ENCODE data around the gene SLC4A3. TPM values are rescaled to one million over a fixed set of nuclear protein-coding genes. Genes with fewer than 3 reads are reported as not detected.
"Not testable (repeated sequence)": the region's sequence is repeated elsewhere in the genome, so short reads cannot be mapped to it uniquely, and the experiment has no call there.

The SLC4A3 gene
- total RNA-seq, 1 donor from 2014 or later: not detected

GRCh38 chr2:219680958-219681693 is 53.7 kb downstream of the SLC4A3 start:
- ChIA-PET CTCF (no interaction called here), POLR2A (no interaction called here)
- Mint-ChIP-seq H3K4me3 (no peak overlapping the region), H3K27me3 (peaks cover 14% of the 10 kb centered on the region), H3K9me3 (peaks cover 3% of the 10 kb centered on the region), H3K27ac (no peak overlapping the region), H3K4me1 (peaks cover 14% of the 10 kb centered on the region), H3K36me3 (ENCODE audit: low read depth) (no peaks in the 10 kb centered on the region)
- DNase-seq: no peak
- no peak for TF ChIP-seq CTCF (IDR thresholded peaks at IDR 0.05)
- intact Hi-C loops (cut with micrococcal nuclease): no loop called here
- no peak for ATAC-seq (ENCODE audit: low read depth)

GRCh38 chr2:219681694-219682300 is 54.4 kb downstream of the SLC4A3 start:
- ATAC-seq (ENCODE audit: low read depth) (no peak), DNase-seq (no peak)
- H3K9me3 Mint-ChIP-seq: peaks cover 3% of the 10 kb centered on the region
- no peak overlapping the region for H3K27ac Mint-ChIP-seq
- peaks cover 14% of the 10 kb centered on the region for H3K4me1 Mint-ChIP-seq
- TF ChIP-seq CTCF (IDR thresholded peaks at IDR 0.05): no peak
- H3K4me3 Mint-ChIP-seq: no peak overlapping the region
- H3K36me3 Mint-ChIP-seq (ENCODE audit: low read depth): no peaks in the 10 kb centered on the region
- intact Hi-C loops (cut with micrococcal nuclease): no loop called here
- CTCF ChIA-PET: no interaction called here
- POLR2A ChIA-PET: no interaction called here
- H3K27me3 Mint-ChIP-seq: peaks cover 12% of the 10 kb centered on the region

- H3K27ac Mint-ChIP-seq; ATAC-seq (ENCODE audit: low read depth); intact Hi-C loops (cut with micrococcal nuclease); H3K9me3 Mint-ChIP-seq; DNase-seq; H3K36me3 Mint-ChIP-seq (ENCODE audit: low read depth); CTCF ChIA-PET; H3K4me3 Mint-ChIP-seq: not testable (repeated sequence)
- Mint-ChIP-seq H3K27me3 (peaks cover 22% of the 10 kb centered on the region), H3K4me1 (peaks cover 14% of the 10 kb centered on the region)
- POLR2A ChIA-PET: interaction anchor here (0.5 kb wide), 1 partner anchor 296 kb away, joined by 4 read pairs; the partner anchor contains the start of gene DNPEP
These were observed 56.0 kb downstream of the SLC4A3 start for GRCh38 chr2:219683474-219683873.

GRCh38 chr2:219684721-219685689 is 57.6 kb downstream of the SLC4A3 start:
- H3K9me3 Mint-ChIP-seq: peaks cover 3% of the 10 kb centered on the region
- peaks cover 14% of the 10 kb centered on the region for H3K4me1 Mint-ChIP-seq
- ChIA-PET POLR2A (interaction anchor here (0.6 to 1.2 kb wide), 3 partner anchors 141 to 275 kb away, joined by 3 to 4 read pairs (median 3); partner anchors contain the start of genes CHPF and TMEM198), CTCF (no interaction called here)
- peak; percentile 29 for DNase-seq
- H3K4me3 Mint-ChIP-seq: peak overlapping the region; percentile 80
- no peak overlapping the region for H3K27ac Mint-ChIP-seq
- no peaks in the 10 kb centered on the region for H3K36me3 Mint-ChIP-seq (ENCODE audit: low read depth)
- H3K27me3 Mint-ChIP-seq: peaks cover 20% of the 10 kb centered on the region
- intact Hi-C loops (cut with micrococcal nuclease): loop anchor here (1.0 to 2.0 kb wide), 2 partner anchors 42 to 142 kb away; partner anchors contain the start of gene CHPF
- peak; percentile 98 for ATAC-seq (ENCODE audit: low read depth)
- TF ChIP-seq CTCF (IDR thresholded peaks at IDR 0.05): no peak

GRCh38 chr2:219687272-219687671 is 59.8 kb downstream of the SLC4A3 start:
- ATAC-seq (ENCODE audit: low read depth) (no peak), DNase-seq (no peak)
- Mint-ChIP-seq H3K27ac (no peak overlapping the region), H3K27me3 (peaks cover 28% of the 10 kb centered on the region), H3K4me3 (no peak overlapping the region), H3K9me3 (peaks cover 3% of the 10 kb centered on the region), H3K4me1 (peaks cover 14% of the 10 kb centered on the region), H3K36me3 (ENCODE audit: low read depth) (no peaks in the 10 kb centered on the region)
- no peak for TF ChIP-seq CTCF (IDR thresholded peaks at IDR 0.05)
- CTCF ChIA-PET: no interaction called here
- intact Hi-C loops (cut with micrococcal nuclease): no loop called here
- POLR2A ChIA-PET: no interaction called here
